NT2/D1 (cell line): ENCODE measurements around the gene RIT2.
"Not testable (repeated sequence)": the region's sequence is repeated elsewhere in the genome, so short reads cannot be mapped to it uniquely, and the experiment has no call there.

Source experiments
- DNase-seq: peaks from one replicate; pipeline ENCODE4 v3.0.0-alpha.2; 2011; ENCODE audit warnings: low read depth, low spot score
- H3K27me3 ChIP-seq: 2 replicates; pipeline ENCODE4 v1.6.0; 2011; ENCODE audit warnings: mild to moderate bottlenecking; ENCODE audit not compliant: insufficient read length, insufficient read depth
- H3K36me3 ChIP-seq: 2 replicates; pipeline ENCODE4 v1.6.1; 2011; ENCODE audit warnings: mild to moderate bottlenecking, low read length, mixed read lengths; ENCODE audit not compliant: insufficient read depth, insufficient read length
- H3K4me1 ChIP-seq: 2 replicates; pipeline ENCODE4 v1.5.1; 2011; ENCODE audit not compliant: insufficient read depth, insufficient read length
- H3K4me3 ChIP-seq: 2 replicates; pipeline ENCODE4 v1.5.1; 2011; ENCODE audit warnings: low read depth; ENCODE audit not compliant: insufficient read length
- H3K9ac ChIP-seq: 2 replicates; pipeline ENCODE4 v1.6.0; 2011; ENCODE audit warnings: low read depth; ENCODE audit not compliant: insufficient read length
- H3K9me3 ChIP-seq: 2 replicates; pipeline ENCODE4 v1.5.1; 2011; ENCODE audit warnings: mild to moderate bottlenecking, low read length; ENCODE audit not compliant: insufficient read depth
- SUZ12 ChIP-seq: IDR thresholded peaks from 2 replicates; pipeline ENCODE4 v1.6.1; 2011; ENCODE audit not compliant: insufficient read length, insufficient read depth; ENCODE audit errors: extremely low read depth
- YY1 ChIP-seq: IDR thresholded peaks from 2 replicates; pipeline ENCODE4 v1.6.1; 2011; ENCODE audit not compliant: insufficient read length, insufficient read depth
- ZNF274 ChIP-seq: IDR thresholded peaks from 2 replicates; pipeline ENCODE4 v1.6.1; 2011; ENCODE audit warnings: mild to moderate bottlenecking, low read depth, low read length

Gene RIT2

DNA sequence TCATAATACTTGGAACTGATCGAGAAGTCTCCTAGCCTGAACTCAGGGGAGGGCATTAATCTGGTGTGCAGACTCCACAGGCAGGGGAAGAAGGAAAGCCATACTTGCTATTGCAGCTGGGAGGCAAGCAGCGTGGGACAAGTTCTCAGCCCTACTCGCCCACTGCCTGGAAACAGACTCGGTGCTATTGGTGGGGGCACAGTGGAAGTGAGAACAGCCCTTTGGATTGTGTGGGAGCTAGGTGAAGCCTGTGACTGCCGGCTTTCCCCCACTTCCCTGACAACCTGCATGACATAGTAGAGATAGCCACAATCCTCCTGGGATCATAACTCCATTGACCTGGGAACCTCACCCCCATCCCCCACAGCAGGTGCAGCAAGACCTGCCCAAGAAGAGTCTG, 301.3 kb downstream of the RIT2 start:
- Histone ChIP-seq H3K4me1 (no peaks in the 10 kb centered on the region), H3K4me3 (no peak overlapping the region), H3K36me3 (no peaks in the 10 kb centered on the region), H3K27me3 (no peaks in the 10 kb centered on the region), H3K9me3 (no peaks in the 10 kb centered on the region), H3K9ac (no peak overlapping the region)
- TF ChIP-seq ZNF274 (no peak), YY1 (no peak), SUZ12 (no peak)
- no peak for DNase-seq

GRCh38 chr18:42813570-42813969, 301.9 kb downstream of the RIT2 start:
- TF ChIP-seq YY1 (no peak), SUZ12 (no peak), ZNF274 (no peak)
- no peaks in the 10 kb centered on the region for H3K27me3 ChIP-seq
- DNase-seq = no peak
- H3K36me3 ChIP-seq = no peaks in the 10 kb centered on the region
- no peaks in the 10 kb centered on the region for H3K9me3 ChIP-seq
- H3K9ac ChIP-seq = no peak overlapping the region
- no peak overlapping the region for H3K4me3 ChIP-seq
- no peaks in the 10 kb centered on the region for H3K4me1 ChIP-seq

GRCh38 chr18:42807887-42808286, 307.6 kb downstream of the RIT2 start:
- H3K36me3 ChIP-seq = no peaks in the 10 kb centered on the region
- no peak overlapping the region for H3K9ac ChIP-seq
- no peak overlapping the region for H3K4me3 ChIP-seq
- TF ChIP-seq SUZ12 = no peak
- no peak for TF ChIP-seq ZNF274
- no peak for TF ChIP-seq YY1
- no peaks in the 10 kb centered on the region for H3K27me3 ChIP-seq
- no peaks in the 10 kb centered on the region for H3K9me3 ChIP-seq
- no peak for DNase-seq
- no peaks in the 10 kb centered on the region for H3K4me1 ChIP-seq

GRCh38 chr18:42801706-42802105, 313.8 kb downstream of the RIT2 start:
- DNase-seq = no peak
- no peaks in the 10 kb centered on the region for H3K36me3 ChIP-seq
- TF ChIP-seq SUZ12 (no peak), ZNF274 (no peak), YY1 (no peak)
- no peak overlapping the region for H3K9ac ChIP-seq
- no peaks in the 10 kb centered on the region for H3K4me1 ChIP-seq
- no peaks in the 10 kb centered on the region for H3K9me3 ChIP-seq
- H3K27me3 ChIP-seq = no peaks in the 10 kb centered on the region
- no peak overlapping the region for H3K4me3 ChIP-seq

GRCh38 chr18:42798606-42799170, 316.8 kb downstream of the RIT2 start:
- Histone ChIP-seq H3K36me3 (no peaks in the 10 kb centered on the region), H3K9ac (no peak overlapping the region), H3K4me1 (no peaks in the 10 kb centered on the region), H3K27me3 (no peaks in the 10 kb centered on the region), H3K9me3 (no peaks in the 10 kb centered on the region), H3K4me3 (no peak overlapping the region)
- no peak for TF ChIP-seq ZNF274
- no peak for TF ChIP-seq YY1
- TF ChIP-seq SUZ12 = no peak
- no peak for DNase-seq

- not testable (repeated sequence) for H3K36me3 ChIP-seq, H3K4me3 ChIP-seq, H3K9me3 ChIP-seq, DNase-seq, H3K9ac ChIP-seq, H3K4me1 ChIP-seq, H3K27me3 ChIP-seq
Observed at GRCh38 chr18:42795213-42795789, 320.2 kb downstream of the RIT2 start.

DNA sequence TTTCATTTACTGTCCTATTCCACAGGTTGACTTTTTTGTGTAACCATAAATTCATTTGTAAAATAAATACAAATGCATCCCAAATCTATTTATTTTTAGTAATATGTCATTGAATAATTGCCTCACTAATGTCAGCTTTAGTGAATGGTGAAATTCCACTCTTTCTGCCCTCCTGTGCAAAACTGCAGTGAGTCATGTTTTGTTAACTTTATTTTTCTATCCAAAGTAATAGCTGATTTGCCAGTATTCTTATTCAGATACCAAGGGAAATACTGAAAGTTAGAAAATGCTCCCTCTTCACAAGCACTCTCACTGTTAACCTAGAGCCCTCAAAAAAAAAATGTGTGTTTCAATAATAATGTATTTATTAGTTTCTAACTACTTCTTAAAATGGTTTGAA, 322.8 kb downstream of the RIT2 start:
- TF ChIP-seq ZNF274 = no peak
- TF ChIP-seq SUZ12 = no peak
- no peak for TF ChIP-seq YY1
- H3K4me3 ChIP-seq = no peak overlapping the region
- DNase-seq = no peak
- H3K9me3 ChIP-seq = no peaks in the 10 kb centered on the region
- H3K36me3 ChIP-seq = no peaks in the 10 kb centered on the region
- H3K9ac ChIP-seq = no peak overlapping the region
- H3K4me1 ChIP-seq = no peaks in the 10 kb centered on the region
- no peaks in the 10 kb centered on the region for H3K27me3 ChIP-seq

DNA sequence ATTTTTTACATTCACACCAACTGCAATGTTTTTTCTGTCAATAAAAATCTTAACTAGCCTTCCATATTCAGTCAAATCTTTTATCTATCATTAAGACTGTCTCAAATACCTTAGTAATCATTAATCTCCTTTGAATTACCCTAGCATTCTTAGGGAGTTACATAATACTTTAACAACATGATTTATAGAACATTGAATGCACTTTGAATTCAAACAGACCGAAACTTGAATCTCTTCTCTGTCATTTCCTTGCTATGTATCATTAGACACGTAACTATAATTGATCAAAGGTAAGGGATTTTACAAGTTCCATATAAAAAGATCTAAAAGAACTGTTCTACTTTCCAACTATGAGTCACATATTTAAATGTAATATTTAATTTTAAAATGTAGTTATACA, 330.9 kb downstream of the RIT2 start:
- Histone ChIP-seq H3K27me3 (no peaks in the 10 kb centered on the region), H3K36me3 (no peaks in the 10 kb centered on the region), H3K4me3 (no peak overlapping the region), H3K9me3 (no peaks in the 10 kb centered on the region), H3K4me1 (no peaks in the 10 kb centered on the region), H3K9ac (no peak overlapping the region)
- no peak for TF ChIP-seq ZNF274
- TF ChIP-seq SUZ12 = no peak
- no peak for TF ChIP-seq YY1
- DNase-seq = no peak
